NCI-H774 (cell line): ENCODE results near the gene DUSP7.

Experiments
- DNase-seq: peaks from one replicate; lab custom pipeline; 2025; lab: John Stamatoyannopoulos, UW

Gene DUSP7

GRCh38 chr3:52006820-52007133 lies 49.6 kb downstream of the DUSP7 start:
- DNase-seq, result no peak

- DNase-seq, result no peak
These were observed 50.2 kb downstream of the DUSP7 start for GRCh38 chr3:52006017-52006819.

GRCh38 chr3:52005571-52005986 lies 50.8 kb downstream of the DUSP7 start:
- no peak for DNase-seq

DNA sequence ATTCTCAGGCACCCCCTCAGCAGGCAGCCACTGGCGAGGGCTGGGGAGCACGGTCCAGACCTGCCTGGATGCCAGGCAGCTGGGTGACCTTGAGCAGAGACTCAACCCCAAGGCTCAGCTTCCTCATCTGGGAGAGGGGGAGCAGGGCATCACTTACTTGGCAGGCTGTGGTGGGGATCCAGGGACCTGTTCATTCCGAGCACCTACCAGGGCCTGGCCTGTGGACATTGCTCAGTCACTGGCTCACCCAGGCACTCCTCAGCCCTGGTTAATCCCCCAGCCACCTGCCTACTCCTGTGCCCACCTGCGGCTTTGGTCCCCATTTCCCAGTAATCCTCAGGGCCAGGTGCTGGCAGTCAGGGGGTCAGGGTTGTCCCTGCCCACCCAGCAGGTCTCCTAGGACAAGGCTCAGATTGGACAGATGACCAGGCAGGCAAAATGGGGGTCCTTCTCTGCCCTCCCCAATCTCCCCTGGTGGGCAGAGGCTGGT lies 51.4 kb downstream of the DUSP7 start:
- no peak for DNase-seq

GRCh38 chr3:52004163-52004787 lies 52.1 kb downstream of the DUSP7 start:
- DNase-seq, result no peak

DNA sequence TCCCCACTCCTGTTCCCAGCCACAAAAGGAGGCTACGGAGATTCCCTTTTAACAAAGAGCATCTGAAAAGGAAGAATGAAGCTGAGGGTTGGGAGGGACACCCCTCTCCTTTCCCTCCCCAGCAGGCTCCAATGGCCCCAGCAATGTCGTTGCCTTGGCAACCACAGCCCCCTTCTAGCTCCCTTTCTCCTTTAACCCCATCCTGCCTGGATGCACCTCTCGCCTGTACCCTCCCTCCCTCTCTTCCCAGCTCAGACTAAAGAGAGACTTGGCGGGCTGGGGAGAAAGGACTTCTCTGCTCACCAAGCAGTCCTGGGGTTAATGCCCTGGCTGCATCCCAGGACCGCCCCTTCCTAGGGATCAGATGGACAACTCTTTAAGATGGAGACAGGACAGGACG lies 53.6 kb downstream of the DUSP7 start:
- DNase-seq, result no peak

DNA sequence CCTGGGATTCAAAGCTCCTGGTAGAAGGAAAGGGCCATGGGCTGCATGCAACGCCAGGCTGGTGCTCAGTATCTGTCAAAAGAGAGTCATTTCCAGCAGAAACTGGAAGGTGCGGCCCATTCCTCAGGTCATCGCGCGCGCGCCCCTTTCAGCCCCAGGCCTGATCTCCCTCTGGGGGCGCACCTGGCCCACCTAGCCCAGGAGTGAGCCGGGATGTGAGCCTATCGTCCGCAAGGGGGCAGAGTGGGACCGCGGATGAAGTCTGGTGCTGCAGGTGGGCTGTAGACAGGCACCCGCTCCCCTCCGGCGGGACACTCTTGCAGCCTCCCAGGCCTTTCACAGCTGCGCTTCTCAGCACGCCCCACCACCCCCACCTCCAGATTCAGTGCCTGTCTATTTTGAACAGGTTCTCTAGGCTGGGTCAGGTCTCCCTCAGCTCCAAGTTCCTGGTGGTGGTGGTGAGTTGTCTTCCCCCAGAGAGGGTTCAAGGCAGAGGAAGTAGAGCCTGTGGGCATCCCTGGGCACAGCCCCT lies 54.9 kb downstream of the DUSP7 start:
- DNase-seq, result peak; percentile 21

GRCh38 chr3:51999846-52000245 lies 56.5 kb downstream of the DUSP7 start:
- DNase-seq, result no peak
